ENCODE results near the gene CEACAM19. TPM values are rescaled to one million over a fixed set of nuclear protein-coding genes. Genes with fewer than 3 reads are reported as not detected.

The CEACAM19 gene
- total and polyA plus RNA-seq, 2 of the 13 experiments (the other 11 are each of a cell fraction or from before 2014, with no cell fraction given): 1.3 to 4.0 TPM

DNA sequence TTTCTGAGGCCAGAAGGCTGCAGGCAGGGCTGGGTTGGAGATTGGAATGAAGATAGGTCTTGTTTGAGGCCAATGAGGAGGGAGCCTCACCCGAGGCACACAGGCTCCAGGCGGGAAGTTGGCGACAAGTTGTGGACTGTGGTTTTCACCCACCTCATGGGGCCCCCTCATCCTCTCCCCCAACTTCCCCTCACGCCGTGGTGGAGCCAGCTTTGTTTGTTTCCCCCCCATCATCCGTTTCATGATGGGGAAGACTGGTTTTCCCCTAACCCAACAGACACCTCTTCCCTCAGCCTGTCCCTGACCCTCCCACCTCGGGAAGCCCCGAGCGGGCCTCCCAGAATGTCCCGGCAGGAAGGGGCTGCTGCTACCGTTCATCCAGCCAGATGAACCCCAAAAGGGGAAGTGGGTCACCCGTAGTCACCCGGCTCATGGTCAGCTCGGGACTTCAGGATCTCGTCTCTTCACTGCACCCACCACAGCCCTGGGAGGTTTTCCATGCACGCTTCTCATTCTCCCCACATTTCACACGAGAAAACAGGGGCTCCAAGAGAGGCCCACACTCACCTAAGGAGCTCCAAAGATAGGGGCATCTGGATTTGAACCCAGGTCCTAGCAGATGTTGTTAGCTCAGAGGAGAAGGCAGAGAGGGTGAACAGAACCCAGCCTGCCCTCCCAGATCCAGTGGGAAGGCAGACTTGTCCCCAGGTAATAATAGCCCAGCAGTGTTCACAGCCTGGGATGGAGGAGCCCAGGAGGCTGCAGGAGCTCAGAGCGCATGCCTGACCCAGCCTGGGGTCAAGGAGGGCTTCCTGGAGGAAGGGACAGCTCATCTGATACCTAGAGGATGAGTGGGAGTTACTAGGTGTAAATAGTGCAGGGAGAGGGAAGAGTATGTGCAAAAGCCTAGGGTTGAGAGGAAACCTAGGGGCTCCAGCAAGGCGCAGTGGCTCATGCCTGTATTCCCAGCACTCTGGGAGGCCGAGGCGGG lies 51.1 kb downstream of the CEACAM19 start (continued):
- TF ChIP-seq, protein P1, sequence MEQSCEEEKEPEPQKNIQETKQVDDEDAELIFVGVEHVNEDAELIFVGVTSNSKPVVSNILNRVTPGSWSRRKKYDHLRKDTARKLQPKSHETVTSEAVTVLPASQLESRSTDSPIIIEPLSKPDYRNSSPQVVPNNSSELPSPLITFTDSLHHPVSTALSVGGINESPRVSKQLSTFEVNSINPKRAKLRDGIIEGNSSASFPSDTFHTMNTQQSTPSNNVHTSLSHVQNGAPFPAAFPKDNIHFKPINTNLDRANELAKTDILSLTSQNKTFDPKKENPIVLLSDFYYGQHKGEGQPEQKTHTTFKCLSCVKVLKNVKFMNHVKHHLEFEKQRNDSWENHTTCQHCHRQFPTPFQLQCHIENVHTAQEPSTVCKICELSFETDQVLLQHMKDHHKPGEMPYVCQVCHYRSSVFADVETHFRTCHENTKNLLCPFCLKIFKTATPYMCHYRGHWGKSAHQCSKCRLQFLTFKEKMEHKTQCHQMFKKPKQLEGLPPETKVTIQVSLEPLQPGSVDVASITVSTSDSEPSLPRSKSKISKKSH (CRISPR knock-in tag; IDR thresholded peaks at IDR 0.05; ENCODE audit: borderline replicate concordance): 0 out of 2 replicates have a peak, but pooled peaks have one; percentile 17
- TF ChIP-seq TP53 (CRISPR knock-in tag; conservative IDR thresholded peaks at IDR 0.05) (no peak), HOXA3 (CRISPR knock-in tag; IDR thresholded peaks at IDR 0.05) (0 out of 2 replicates have a peak, but pooled peaks have one; percentile 12), KDM6A (CRISPR knock-in tag; IDR thresholded peaks at IDR 0.05; ENCODE audit: low read depth) (no peak), KLF12 (CRISPR knock-in tag; IDR thresholded peaks at IDR 0.05; ENCODE audit: borderline replicate concordance) (0 out of 2 replicates have a peak, but pooled peaks have one; percentile 20), ZNF207 (IDR thresholded peaks at IDR 0.05; ENCODE audit: borderline replicate concordance) (no peak), RNF2 (conservative IDR thresholded peaks at IDR 0.05; ENCODE audit: low read depth) (no peak), YEATS4 (CRISPR knock-in tag; IDR thresholded peaks at IDR 0.05; ENCODE audit: borderline replicate concordance) (no peak; the same call in 1 of the 2 replicates), RXRB (CRISPR knock-in tag; IDR thresholded peaks at IDR 0.05; ENCODE audit: borderline replicate concordance) (no peak), ZMAT3 (CRISPR knock-in tag; conservative IDR thresholded peaks at IDR 0.05) (no peak), RBM39 (IDR thresholded peaks at IDR 0.05; ENCODE audit: low read depth, low read length, poor library complexity, severe bottlenecking) (no peak), NFATC3 (CRISPR knock-in tag; IDR thresholded peaks at IDR 0.05) (no peak), ZNF33B (CRISPR knock-in tag; IDR thresholded peaks at IDR 0.05) (no peak), ZNF430 (CRISPR knock-in tag; IDR thresholded peaks at IDR 0.05) (no peak), ZFP36 (IDR thresholded peaks at IDR 0.05; ENCODE audit: borderline replicate concordance, low read depth, low read length, partially characterized antibody) (peak; percentile 88), MTF2 (CRISPR knock-in tag; IDR thresholded peaks at IDR 0.05; ENCODE audit: borderline replicate concordance) (no peak), NFKB2 (CRISPR knock-in tag; IDR thresholded peaks at IDR 0.05; ENCODE audit: borderline replicate concordance) (peak; percentile 57; the same call in 1 of the 2 replicates), ZNF317 (CRISPR knock-in tag; IDR thresholded peaks at IDR 0.05) (no peak), ZNF564 (CRISPR knock-in tag; IDR thresholded peaks at IDR 0.05) (no peak)
- TF ChIP-seq, protein P2, sequence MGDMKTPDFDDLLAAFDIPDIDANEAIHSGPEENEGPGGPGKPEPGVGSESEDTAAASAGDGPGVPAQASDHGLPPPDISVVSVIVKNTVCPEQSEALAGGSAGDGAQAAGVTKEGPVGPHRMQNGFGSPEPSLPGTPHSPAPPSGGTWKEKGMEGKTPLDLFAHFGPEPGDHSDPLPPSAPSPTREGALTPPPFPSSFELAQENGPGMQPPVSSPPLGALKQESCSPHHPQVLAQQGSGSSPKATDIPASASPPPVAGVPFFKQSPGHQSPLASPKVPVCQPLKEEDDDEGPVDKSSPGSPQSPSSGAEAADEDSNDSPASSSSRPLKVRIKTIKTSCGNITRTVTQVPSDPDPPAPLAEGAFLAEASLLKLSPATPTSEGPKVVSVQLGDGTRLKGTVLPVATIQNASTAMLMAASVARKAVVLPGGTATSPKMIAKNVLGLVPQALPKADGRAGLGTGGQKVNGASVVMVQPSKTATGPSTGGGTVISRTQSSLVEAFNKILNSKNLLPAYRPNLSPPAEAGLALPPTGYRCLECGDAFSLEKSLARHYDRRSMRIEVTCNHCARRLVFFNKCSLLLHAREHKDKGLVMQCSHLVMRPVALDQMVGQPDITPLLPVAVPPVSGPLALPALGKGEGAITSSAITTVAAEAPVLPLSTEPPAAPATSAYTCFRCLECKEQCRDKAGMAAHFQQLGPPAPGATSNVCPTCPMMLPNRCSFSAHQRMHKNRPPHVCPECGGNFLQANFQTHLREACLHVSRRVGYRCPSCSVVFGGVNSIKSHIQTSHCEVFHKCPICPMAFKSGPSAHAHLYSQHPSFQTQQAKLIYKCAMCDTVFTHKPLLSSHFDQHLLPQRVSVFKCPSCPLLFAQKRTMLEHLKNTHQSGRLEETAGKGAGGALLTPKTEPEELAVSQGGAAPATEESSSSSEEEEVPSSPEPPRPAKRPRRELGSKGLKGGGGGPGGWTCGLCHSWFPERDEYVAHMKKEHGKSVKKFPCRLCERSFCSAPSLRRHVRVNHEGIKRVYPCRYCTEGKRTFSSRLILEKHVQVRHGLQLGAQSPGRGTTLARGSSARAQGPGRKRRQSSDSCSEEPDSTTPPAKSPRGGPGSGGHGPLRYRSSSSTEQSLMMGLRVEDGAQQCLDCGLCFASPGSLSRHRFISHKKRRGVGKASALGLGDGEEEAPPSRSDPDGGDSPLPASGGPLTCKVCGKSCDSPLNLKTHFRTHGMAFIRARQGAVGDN (CRISPR knock-in tag; IDR thresholded peaks at IDR 0.05): peak; percentile 78
- TF ChIP-seq, protein P3, sequence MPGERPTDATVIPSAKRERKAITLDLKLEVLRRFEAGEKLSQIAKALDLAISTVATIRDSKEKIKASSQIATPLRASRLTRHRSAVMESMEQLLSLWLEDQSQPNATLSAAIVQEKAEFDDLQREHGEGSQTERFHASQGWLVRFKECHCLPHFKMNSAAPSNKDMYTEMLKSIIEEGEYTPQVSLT (CRISPR knock-in tag; IDR thresholded peaks at IDR 0.05; ENCODE audit: borderline replicate concordance, low read depth): no peak
- TF ChIP-seq, protein P4, sequence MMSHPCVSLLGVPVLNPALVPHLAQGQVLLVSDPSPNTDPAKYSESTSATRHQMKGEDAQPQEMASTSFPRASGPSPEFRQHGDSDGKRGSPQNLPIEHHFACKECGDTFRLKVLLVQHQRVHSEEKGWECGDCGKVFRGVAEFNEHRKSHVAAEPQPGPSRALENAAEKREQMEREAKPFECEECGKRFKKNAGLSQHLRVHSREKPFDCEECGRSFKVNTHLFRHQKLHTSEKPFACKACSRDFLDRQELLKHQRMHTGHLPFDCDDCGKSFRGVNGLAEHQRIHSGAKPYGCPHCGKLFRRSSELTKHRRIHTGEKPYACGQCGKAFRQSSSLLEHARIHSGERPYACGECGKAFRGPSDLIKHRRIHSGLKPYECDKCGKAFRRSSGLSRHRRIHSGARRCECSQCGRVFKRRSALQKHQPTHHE (CRISPR knock-in tag; IDR thresholded peaks at IDR 0.05; ENCODE audit: borderline replicate concordance): no peak
